D721Med (cell line): ENCODE results near the gene MMP7.

ENCODE experiments used
- DNase-seq: peaks from one replicate; pipeline ENCODE4 v3.0.0; 2011; ENCODE audit warnings: low spot score; ENCODE audit not compliant: insufficient read length
- FAIRE-seq: peaks from 2 replicates; lab custom pipeline; 2011; peaks lifted over from hg19 to GRCh38; lab: Jason Lieb, UNC
- TF ChIP-seq, protein P1 (sequence below): IDR thresholded peaks from 2 replicates; pipeline ENCODE4 v1.5.1; 2012; ENCODE audit warnings: mild to moderate bottlenecking, control low read depth; ENCODE audit not compliant: insufficient read depth; ENCODE audit errors: missing control alignments

Gene MMP7, protein sequence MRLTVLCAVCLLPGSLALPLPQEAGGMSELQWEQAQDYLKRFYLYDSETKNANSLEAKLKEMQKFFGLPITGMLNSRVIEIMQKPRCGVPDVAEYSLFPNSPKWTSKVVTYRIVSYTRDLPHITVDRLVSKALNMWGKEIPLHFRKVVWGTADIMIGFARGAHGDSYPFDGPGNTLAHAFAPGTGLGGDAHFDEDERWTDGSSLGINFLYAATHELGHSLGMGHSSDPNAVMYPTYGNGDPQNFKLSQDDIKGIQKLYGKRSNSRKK

DNA sequence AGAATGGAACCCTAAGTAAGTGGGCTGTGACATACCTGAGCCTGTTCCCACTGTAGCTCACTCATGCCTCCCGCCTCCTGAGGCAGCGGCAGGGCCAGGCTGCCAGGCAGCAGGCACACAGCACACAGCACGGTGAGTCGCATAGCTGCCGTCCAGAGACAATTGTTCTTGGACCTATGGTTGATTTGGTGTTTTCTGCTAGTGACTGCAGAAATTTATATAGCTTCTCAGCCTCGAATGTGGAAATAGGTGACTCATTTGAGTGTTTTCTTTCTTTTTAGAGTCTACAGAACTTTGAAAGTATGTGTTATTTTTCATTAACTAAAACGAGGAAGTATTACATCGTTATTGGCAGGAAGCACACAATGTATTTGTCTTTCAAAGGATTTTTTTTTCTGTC, at the start of gene MMP7:
Gene MMP7 (minus strand): TSS at position 190 of the 400 bp plus-strand sequence. CDS start 47 bp downstream, at position 143.
- DNase-seq: no peak
- no peak for FAIRE-seq
- TF ChIP-seq, protein P1, sequence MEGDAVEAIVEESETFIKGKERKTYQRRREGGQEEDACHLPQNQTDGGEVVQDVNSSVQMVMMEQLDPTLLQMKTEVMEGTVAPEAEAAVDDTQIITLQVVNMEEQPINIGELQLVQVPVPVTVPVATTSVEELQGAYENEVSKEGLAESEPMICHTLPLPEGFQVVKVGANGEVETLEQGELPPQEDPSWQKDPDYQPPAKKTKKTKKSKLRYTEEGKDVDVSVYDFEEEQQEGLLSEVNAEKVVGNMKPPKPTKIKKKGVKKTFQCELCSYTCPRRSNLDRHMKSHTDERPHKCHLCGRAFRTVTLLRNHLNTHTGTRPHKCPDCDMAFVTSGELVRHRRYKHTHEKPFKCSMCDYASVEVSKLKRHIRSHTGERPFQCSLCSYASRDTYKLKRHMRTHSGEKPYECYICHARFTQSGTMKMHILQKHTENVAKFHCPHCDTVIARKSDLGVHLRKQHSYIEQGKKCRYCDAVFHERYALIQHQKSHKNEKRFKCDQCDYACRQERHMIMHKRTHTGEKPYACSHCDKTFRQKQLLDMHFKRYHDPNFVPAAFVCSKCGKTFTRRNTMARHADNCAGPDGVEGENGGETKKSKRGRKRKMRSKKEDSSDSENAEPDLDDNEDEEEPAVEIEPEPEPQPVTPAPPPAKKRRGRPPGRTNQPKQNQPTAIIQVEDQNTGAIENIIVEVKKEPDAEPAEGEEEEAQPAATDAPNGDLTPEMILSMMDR: no peak

DNA sequence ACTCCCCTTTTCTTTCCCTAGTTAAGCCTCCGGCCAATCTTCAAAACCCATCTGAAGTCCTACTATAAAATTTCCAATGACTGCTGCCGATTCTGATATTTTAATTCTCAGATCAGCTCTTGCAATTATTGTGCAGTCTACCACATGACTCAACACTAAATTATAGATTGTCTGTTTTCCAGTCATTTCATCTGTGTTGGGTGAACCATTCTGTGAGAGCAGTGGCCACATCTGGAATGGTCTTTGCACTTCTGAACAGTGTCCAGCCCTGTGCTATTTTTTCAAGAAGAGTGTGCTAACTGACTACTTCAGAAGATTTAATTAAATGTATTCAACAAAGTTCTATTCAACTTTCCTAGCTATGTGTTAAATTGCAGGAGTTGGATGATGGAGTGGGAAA, 47.2 kb upstream of the MMP7 start:
- DNase-seq (no peak), FAIRE-seq (no peak)
- TF ChIP-seq, protein P1: no peak

DNA sequence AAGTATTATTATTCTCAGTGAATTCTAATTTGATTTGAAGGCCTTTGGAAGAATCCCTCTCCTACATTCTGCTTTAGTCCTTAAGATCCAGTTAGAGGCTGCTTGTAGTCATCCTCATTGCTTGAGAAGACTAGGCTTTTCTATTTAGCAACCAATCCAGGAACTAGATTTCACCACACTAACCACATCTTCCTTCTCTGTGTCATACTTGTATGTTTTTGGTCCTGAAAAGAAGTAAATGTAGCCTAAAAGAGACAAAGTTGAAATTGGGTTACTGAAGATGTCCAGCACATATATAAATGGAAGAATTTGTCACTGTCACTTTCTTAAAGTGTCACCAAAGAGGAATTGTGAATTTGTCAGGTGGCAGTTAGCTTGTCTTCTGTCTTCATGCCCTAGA, 46.6 kb upstream of the MMP7 start:
- FAIRE-seq (no peak), DNase-seq (no peak)
- TF ChIP-seq, protein P1: no peak

DNA sequence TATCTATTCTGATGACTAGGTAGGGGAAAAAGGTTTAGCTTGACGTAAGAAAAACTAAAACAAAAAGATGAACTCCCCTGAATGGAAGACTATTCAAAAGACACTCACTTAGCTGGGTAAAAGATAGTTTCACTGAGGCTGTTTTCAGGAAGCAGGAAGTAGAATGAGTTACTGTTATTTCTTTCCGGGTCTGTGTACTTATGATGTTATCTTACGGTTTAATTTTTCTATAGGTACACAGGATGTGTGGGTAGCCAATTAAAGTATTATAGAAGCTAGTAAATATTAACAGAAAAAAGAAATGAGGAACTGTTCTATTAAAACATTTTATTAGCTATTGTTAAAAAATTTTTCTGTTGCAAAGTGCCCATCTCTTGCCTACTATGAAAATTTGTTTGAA, 45.8 kb upstream of the MMP7 start:
- DNase-seq (no peak), FAIRE-seq (no peak)
- TF ChIP-seq, protein P1: no peak

DNA sequence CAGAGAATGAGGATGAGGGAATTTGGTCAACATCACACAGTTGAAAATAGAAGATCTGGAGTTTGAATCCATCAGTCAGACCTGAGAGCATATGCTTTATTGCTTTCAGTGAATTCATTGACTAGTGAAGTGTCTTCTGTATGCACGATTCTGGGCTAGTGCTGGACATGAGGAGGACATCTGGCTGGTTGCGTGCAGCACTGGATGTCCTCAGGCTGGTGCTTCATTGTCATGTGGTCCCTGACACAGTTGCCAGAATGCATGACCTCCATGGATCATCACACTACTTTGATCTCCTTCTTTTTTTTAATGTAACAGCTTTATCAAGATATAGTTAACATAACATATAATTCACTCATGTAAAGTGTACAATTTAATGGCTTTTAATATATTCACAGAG, 44.5 kb upstream of the MMP7 start:
- DNase-seq: no peak
- TF ChIP-seq, protein P1: no peak
- FAIRE-seq: no peak

DNA sequence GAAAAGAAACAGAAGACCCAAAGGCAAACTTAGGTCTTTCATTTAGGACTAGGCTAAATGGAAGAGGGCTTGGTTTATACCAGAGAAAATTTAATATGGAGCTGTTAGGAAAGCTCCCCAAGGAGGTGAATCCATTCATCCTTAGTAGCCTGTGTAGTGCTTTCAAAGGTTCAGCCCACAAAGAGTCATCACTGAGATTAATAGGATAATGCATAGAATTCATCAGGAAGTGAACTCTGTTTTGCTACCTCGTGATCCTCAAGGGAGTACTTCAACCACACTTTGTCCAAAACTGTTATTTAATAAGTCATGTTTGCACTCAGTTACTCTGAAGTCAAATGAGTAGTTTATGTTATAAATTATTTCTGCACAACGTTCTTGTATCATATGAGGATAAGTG, 43.3 kb upstream of the MMP7 start:
- FAIRE-seq (no peak), DNase-seq (no peak)
- TF ChIP-seq, protein P1: no peak

DNA sequence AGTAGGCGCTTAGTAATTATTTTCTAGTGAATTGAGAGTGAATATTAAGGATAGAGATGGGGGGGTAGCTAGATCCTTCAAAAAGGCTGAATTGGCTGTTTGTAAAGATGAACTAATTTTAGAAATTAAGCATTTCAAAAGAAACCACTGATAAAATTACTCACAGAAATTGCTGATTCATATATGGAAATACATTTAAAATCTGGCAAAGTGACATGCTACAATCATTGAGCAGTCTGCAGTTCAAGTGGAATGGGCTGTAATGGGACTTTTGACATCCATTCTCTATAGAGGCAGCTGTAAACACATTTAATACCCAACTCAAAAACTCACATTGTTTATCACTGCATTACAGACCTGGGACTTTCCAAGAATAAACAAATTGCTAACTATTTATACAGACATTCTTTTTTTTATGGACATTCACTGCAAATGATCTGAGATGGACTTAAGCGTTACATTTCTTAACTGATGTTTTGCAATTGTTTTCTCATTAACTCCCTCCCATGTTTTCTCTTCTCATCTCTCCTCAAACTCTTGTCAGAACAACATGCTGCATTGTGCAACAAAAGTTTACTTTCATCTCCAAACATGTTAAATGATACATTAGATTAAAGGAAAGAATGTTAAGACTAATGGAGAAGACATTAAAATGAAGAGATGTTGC, 42.1 kb upstream of the MMP7 start:
- FAIRE-seq: no peak
- TF ChIP-seq, protein P1: no peak
- DNase-seq: no peak
